Stimulated activated CD4-positive, alpha-beta T cell treated with anti-CD3 and anti-CD28 coated beads, TNF-alpha, amount 100 ng/mL, for 48 hours (primary cell): ENCODE measurements around the gene CRNN.

Experiments
- DNase-seq, 3 donors: peaks; one replicate each; pipeline ENCODE4 v3.0.0-alpha.2; 2020; ENCODE audit warnings: low read depth in 3 of 3

The CRNN gene

DNA sequence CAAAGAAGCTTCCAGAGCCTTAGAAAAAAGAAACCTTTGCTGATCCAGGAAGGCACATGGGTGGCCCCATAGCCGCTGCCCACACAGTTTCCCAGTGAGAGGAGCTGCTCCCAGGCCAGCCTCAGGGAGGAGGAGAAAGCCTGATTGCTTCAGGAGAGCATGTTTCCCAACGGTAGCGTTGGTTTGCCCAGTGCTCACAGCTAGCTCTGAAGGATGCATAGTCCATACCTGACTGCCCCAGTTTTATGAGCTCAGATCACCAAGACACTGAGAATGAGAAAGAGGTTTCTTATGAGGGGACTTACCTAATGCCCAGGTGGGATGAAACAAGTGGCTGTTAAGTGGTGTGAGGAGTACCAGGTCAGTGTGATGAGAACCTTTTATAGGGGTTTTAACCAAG is at the start of gene CRNN:
Gene CRNN (minus strand): TSS at position 355 of the 400 bp plus-strand sequence. CDS start 2,030 bp downstream, outside the sequence.
- DNase-seq, result no peak

DNA sequence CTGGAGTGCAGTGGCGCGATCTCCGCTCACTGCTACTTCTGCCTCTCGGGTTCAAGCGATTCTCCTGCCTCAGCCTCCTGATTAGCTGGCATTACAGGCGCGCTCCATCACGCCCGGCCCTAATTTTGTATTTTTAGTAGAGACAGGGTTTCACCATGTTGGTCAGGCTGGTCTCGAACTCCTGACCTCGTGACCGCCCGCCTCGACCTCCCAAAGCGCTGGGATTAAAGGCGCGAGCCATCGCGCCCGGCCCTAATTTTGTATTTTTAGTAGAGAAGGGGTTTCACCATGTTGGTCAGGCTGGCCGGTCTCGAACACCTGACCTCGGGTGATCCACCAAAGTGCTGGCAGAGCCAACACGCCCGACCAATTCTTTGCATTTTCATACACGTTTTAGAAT is 48.6 kb upstream of the CRNN start:
- no peak for DNase-seq

GRCh38 chr1:152461544-152461943 is 47.5 kb upstream of the CRNN start:
- DNase-seq, result peak; percentile 10 to 60 (median 32)

DNA sequence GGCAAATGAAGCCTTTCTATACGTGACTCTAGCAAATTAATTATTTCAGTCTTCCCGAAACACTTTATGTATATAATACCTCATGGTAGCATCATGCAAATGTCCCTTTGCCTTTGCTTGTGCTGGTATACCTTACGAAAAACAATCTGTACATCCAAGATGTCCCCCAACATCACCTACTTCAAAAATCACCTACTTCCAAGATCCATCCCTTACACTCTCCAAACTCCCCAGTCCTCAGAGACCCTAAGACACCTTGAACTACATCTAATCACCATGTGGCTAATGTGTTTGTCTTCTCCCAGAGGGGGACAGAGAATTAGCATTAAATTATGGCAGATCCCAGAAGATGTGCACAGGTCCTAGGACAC is 46.5 kb upstream of the CRNN start:
- no peak for DNase-seq

DNA sequence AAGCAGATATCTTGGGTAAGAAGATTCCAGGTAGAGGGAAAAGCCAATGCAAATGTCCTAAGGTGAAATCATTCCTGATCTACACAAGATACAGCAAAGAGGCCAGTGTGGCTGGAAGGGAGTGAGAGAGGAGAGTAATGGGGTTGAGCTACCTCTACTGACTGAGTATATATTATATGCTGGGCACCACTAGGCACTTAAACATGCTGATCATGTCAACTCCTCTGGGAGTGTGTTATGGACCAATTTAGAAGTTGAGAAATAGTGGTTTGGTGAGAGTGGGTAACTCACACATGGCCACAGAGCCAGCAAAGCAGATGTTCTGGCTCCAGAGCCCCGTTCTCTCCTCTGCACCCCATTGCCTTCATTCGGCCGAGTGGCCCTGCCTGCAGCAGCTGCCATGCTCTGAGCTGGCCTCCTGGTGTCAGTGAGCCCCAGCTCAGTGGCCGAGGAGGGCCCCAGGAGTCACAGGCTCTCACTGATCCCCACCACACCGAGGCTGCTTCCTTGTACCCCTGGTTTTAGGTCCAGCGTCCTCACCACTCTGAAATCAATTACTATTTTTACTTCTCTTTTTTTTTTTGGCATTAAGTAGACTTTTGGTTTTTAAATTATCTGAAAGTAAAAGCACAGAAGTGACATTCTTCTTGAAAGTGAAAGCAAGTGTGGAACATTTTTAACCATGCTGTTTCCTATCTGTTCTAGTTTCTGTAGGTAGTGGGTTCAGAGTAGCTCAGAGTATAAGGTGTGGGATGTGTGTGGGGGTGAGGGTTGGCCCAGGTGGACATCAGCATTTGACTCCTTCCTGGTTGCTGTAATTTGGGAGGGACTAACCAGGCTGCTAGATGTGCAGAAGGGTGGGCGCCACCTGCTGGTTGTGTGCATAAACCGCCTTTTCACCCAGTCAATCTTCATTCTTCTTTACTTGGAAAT is 45.8 kb upstream of the CRNN start:
- peak; percentile 48 to 59 (median 58) for DNase-seq

DNA sequence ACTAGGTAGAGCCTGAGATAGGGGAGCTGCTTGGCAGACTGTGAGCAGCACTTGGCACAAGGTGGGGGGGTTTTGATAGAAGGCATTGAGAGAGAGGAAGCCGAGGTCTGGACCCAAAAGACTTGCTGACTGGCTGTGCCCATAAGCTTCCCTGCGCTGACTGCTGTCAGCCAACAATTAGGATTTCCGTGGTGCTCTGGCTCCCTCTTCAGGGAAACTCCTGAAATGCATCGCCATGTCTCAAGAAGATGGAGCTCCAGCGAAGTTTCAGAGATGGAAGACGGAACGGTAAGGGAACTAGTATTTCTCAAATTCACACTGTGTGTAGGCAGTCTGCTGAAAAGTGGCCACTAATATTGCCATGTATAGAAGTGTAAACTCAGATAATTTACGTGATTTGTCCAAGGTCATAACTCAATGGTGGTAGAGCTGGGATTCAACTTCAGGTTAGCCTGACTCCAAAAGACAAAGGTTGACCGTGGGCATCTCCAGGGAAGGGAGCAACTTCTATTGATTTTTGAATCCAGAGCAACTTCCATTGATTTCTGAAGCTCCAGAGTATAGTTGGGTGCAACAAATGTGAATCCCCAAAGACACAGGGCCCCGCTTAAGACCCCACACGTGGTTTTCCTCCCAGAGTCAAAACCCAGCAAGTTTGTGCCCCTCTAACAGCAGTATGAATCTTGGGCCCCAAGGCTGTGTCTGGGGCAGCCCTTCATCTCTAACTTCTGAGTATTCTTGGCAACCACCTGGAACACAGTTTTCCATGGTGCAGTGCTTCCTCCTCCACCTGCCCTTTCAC is 44.5 kb upstream of the CRNN start:
- DNase-seq, result peak; percentile 62 to 65 (median 64)

DNA sequence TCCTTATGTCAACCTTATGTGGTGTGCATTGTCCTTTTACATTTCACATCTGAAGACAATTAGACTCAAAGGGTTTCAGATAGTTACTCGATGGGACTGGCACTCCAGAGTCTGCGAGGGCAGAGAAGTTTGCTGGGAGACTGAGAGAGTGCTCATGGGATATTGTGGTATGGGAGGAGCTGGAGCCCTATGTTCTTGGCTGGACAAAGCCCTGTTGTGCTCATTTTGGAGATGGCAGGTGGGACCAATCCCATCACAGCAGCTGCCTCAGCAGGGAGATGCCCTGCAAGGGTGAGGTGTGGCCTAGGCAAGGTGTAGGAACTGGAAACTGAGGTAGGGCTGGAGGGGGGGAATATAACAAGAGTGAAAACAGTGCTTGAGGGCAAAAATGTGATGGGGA is 43.5 kb upstream of the CRNN start:
- DNase-seq, result no peak

- DNase-seq, result no peak
These were observed 43.0 kb upstream of the CRNN start for GRCh38 chr1:152457071-152457470.

DNA sequence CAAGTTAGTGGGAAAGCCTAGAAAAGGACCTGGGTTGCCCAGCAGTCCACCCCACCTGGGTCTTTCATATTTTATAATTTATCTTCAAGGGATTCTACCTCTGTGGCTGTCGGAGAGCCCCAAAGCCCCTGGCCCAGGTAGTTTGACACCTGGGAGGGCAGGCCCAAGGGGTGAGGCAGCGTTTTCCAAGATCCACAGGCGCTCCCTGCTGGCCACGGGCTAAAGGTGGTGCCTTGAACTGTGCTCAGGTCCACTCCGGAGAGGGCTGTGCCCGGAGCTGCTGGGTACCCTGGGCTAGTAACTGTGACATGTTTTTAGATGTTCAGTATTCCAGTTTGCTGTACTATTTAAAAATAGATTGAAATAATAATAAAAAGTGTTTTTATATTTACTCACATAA is 37.2 kb upstream of the CRNN start:
- no peak for DNase-seq

DNA sequence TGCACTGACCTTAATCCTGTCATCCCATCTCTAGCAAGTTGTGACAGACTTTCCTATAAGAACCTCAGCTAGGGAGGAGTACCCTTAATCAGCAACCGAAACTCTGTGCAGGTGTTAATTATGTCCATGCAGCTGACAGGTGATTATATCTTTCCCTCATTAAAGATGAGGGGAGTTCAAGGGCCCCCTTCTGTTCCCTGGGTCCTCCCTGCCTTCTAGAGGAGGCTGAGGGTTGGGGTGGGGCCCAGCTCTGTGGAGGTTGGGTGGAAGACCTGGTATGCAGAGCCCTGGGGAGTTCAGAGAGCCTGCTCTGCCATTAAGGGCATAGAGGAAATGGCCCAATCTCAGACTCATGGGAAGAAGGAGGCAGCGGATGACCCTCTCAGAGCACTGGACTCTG is 35.6 kb upstream of the CRNN start:
- DNase-seq, result no peak

- DNase-seq, result no peak
These were observed 34.4 kb upstream of the CRNN start for GRCh38 chr1:152448496-152448895.

DNA sequence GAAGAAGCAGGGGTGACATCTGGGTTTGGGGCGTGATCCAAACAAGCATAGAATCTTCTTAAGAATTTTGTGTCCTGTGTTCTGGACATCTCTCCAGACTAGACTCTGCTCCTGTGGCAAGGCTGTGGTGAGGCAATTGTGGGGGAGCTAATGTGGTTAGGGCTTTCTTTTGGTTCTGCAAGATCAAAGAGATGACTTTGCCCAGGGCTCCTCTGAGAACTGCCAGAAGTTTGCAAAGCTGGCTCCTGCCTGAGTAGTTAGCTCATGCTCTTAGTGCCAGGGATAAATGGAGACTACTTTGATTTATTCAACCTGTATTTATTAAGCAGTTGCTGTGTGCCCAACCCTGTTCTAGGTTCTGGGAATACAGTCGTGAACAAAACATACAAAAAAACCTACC is 34.0 kb upstream of the CRNN start:
- DNase-seq, result no peak

DNA sequence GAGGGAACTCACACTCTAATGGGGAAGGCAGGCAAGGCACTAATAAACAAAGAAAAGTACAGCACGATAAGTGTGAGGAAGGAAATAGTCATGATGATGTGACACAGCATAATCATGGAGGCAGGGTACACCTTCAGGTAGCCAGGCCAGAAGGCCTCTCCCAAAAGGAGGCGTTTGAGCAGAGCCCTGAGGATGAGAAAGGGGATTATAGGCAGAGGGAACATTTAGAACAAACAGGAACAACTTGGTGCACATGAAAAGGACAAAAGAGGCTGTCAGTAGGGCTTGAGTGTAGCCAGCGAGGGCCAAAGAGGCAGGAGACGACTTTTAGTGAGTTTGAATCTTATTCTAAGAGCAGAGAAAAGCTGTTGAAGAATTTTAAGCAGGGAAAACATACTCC is 33.4 kb upstream of the CRNN start:
- no peak for DNase-seq

GRCh38 chr1:152444045-152444444 is 30.0 kb upstream of the CRNN start:
- DNase-seq, result no peak

DNA sequence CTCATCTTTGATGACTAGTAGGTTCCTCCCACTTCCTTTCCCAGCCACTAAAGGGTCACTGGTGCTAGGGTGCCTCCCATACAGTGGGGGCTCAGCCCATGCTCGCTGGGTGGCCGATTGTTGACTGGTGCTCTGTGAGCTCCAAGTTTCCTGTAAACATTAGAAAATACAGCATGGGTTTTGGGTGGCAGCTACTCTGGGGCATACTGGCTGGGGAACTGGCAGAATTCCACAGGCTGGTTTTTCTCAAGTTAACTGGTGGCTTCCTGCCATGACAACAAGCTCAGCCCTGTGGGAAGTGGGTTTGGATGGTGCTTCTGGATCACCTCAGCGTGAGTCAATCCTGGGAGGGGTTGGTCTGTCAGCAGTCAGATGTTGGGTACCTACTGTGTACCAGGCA is 28.7 kb upstream of the CRNN start:
- no peak for DNase-seq

- DNase-seq, result no peak
These were observed 28.2 kb upstream of the CRNN start for GRCh38 chr1:152442301-152442700.

DNA sequence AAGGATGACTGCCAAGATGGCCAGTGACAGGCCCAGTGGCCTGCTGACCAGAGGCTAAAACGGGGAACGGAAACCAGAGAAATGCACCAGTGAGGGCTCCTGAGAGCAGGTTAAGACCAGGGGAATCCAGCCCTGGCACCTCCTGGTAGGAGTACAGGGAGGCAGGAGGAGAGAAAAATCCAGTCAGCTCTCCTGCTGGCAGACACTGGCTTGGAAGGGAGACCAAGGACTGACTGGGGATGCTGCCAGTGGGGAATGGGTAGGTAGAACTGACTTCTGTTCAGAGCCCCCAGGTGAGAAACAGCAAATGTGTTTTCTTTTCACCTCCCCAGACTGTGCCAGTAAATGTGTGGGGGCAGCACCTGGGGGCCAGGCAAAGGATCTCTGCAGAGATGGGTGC is 27.7 kb upstream of the CRNN start:
- DNase-seq, result no peak

DNA sequence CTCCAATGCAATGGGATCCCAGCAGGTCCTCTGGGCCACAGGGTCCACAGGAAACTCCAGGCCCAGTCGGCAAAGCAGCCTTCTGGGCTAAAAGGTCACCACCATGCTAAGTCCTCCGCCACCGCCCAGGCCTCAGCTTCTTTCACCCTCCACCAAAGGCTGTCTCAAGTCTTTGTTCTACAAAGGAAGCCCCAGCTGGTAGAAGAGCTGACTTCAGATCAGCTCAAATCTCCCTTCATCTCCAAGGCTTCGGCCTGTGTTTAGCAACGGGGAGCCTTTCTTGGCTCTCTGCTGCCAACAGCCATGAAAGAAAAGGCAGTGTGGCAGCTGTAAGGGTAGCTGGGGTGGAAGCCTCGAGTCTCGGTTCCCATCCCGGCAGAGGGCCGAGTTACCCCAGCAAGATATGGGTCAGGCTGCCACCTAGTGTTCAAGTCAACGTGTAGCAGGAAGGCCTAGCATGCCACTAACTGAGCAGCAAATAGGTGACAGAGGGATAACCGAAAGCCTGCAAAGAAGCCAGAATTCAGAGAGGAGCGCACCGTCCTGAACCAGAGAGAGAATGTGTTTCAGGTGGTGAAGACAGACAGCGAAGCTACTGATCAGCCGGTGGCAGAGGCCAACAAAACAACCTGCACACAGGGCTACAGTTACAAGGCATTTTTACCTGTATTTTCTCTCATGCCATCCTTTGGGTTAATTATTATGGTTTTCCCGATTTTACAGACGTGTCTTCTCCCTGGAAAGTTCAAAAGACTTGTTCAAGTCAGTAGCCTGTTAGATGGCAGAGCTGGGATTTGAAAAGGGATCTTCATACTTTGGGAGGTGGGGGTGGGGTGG is 26.8 kb upstream of the CRNN start:
- peak; percentile 34 to 53 (median 42) for DNase-seq

DNA sequence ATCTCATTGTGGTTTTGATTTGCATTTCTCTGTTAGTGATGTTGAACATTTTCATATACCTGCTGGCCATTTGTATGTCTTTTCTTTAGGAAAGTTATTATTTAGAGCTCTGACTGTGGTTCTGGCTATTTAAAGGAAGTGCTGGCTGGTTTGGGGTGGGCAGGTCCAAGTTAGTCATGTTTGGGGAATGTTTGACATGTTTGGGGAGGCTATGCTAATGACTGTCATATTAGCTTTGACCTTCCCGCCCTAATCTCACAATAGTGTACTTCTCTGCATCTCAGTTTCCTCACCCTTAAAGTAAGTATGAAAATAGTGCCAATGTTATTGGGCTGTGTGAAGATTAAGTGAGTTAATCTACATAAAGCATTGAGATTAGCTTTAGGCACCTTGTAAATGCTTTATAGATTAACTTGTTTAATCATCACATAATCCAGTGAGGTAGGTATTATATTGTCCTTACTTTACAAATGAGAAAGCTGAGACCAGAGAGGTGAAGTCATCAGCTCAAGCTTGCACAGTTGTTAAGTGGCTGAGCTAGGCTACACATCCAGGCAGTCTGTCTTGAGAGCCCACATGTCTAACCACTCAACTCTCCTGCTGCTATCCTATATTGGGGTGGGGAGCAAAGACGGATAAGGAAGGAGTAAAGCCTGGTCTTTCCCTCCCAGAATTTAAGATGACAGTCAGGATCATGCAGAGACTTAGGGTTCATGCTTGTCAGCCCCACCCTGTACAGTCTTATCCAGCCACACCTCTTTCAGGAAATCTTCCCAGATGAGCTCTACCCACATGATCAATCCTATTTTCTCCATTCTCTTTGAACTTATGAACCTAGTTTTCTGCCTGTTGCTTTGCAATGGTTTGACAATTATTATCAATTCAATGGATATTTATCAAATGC is 22.8 kb upstream of the CRNN start:
- DNase-seq, result no peak

GRCh38 chr1:152427458-152427857 is 13.4 kb upstream of the CRNN start:
- no peak for DNase-seq

DNA sequence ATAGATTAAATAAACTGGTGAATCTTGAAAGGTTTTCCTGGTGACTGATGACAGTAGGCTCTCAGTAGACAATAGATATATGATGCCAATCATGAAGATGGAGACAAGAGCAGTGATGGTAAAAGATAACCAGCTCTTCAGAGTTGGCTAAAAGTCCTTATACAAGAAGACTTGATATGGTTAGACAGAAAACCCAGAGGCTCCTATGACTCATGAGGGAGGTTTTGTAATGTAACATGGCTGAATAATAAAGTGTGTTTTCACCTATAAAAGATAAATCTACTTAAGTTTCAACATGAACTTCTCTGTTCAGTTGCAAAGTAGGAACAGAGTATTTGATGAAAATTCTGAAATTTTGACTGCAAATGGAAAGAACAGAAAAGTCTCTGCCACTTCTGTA is 12.7 kb upstream of the CRNN start:
- no peak for DNase-seq
